GM18909 (cell line): Measurements from ENCODE around the gene SLC28A1.
"Not testable (repeated sequence)": the region's sequence is repeated elsewhere in the genome, so short reads cannot be mapped to it uniquely, and the experiment has no call there.

ENCODE experiments used
- ATAC-seq: cut with Tn5 transposase; IDR thresholded peaks from one replicate; pipeline ENCODE4 v1.9.1; 2021; ENCODE audit warnings: mild to moderate bottlenecking; ENCODE audit not compliant: unreplicated experiment, poor library complexity

The SLC28A1 gene

GRCh38 chr15:84883916-84884781 lies at the start of gene SLC28A1:
TSS of gene SLC28A1 (plus strand) at chr15:84884662. CDS start at chr15:84887761, 3,099 bp downstream.
- ATAC-seq: no peak

- no peak for ATAC-seq
Measured at GRCh38 chr15:84834969-84835368, 49.5 kb upstream of the SLC28A1 start.

GRCh38 chr15:84835661-84836337 lies 48.7 kb upstream of the SLC28A1 start:
- no peak for ATAC-seq

- ATAC-seq: no peak
Measured at GRCh38 chr15:84836844-84837243, 47.6 kb upstream of the SLC28A1 start.

GRCh38 chr15:84839714-84840113 lies 44.7 kb upstream of the SLC28A1 start:
- ATAC-seq: no peak

GRCh38 chr15:84840255-84840654 lies 44.2 kb upstream of the SLC28A1 start:
- no peak for ATAC-seq

- ATAC-seq: no peak
Measured at GRCh38 chr15:84840741-84841429, 43.6 kb upstream of the SLC28A1 start.

- no peak for ATAC-seq
Measured at GRCh38 chr15:84842781-84843180, 41.7 kb upstream of the SLC28A1 start.

- no peak for ATAC-seq
Measured at GRCh38 chr15:84844964-84845363, 39.5 kb upstream of the SLC28A1 start.

- not testable (repeated sequence) for ATAC-seq
Measured at GRCh38 chr15:84845631-84846030, 38.8 kb upstream of the SLC28A1 start.

- ATAC-seq: no peak
Measured at GRCh38 chr15:84846269-84846668, 38.2 kb upstream of the SLC28A1 start.

- no peak for ATAC-seq
Measured at GRCh38 chr15:84847382-84847781, 37.1 kb upstream of the SLC28A1 start.

- ATAC-seq: no peak
Measured at GRCh38 chr15:84852212-84852611, 32.2 kb upstream of the SLC28A1 start.

- ATAC-seq: no peak
Measured at GRCh38 chr15:84855136-84855535, 29.3 kb upstream of the SLC28A1 start.

GRCh38 chr15:84855765-84856164 lies 28.7 kb upstream of the SLC28A1 start:
- ATAC-seq: no peak

GRCh38 chr15:84856731-84857417 lies 27.6 kb upstream of the SLC28A1 start:
- no peak for ATAC-seq

GRCh38 chr15:84857418-84858004 lies 27.0 kb upstream of the SLC28A1 start:
- no peak for ATAC-seq

GRCh38 chr15:84858231-84858630 lies 26.2 kb upstream of the SLC28A1 start:
- ATAC-seq: no peak

- no peak for ATAC-seq
Measured at GRCh38 chr15:84859144-84859543, 25.3 kb upstream of the SLC28A1 start.

GRCh38 chr15:84859651-84860050 lies 24.8 kb upstream of the SLC28A1 start:
- no peak for ATAC-seq
